ENCODE data around the gene CBFA2T3.

Gene CBFA2T3

DNA sequence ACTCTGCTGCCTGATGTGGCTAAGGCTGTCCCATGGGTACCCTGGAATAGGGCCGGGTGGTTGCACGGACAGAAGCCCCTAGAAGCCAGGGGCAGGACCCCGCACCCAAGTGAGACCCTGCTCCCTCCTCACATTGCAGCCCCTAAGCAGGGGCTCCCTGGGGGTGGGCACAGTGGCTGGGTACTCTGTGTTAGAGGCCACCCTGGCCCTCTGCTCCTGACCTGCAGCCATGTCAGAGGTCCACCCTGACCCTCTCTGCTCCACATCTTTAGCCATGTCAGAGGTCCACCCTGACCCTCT, 2.1 kb downstream of the CBFA2T3 start (continued):
- no peak for TF ChIP-seq ZNF621 (tag by site-specific recombination; IDR thresholded peaks at IDR 0.05)

DNA sequence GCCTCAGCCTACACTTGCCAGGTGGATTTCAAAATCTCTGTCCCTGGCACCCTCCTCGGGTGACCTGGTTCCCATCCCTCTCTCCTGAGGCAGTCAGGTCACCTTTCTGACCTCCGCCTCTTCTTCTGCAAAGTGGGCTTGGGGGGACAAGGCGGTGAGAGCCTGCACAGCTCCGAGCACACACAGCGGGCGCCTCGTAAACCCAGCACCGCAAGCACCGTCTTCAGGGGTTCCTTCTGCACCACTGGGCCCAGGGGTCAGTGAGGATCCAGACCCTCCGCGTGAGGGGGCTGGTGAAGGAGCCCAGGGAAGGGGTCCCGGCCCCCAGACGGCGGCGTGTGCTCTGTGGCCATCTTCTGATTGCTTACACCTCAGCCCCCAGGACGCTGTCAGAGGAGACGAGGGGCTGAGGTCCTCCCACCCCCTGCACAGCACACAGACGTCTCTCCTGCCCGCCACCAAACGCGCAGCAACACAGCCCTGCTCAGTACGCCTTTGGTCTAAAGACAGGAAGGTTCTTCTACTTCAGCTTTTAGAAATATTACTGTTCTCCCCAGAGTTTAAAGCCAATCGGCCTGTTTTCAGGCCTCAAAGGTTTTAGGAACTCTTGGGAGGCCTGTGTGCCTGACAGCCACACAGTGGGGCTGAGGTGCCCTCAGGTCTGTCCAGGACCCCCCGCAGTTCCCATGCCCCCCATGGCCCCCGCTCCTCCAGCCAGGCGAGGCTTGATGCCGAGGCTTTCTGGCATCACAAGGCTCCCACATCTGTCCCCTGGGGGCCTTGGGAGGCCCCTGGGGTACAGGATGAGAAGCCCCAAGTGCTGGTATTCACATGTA, 2.7 kb downstream of the CBFA2T3 start:
- TF ChIP-seq KLF16 (tag by site-specific recombination; IDR thresholded peaks at IDR 0.05) (no peak), GLIS1 (tag by site-specific recombination; IDR thresholded peaks at IDR 0.05) (peak; percentile 67)
- Histone ChIP-seq H3K4me1 (ENCODE audit: control insufficient read depth, insufficient read depth, low read length) (no peaks in the 10 kb centered on the region), H3K9me3 (ENCODE audit: control insufficient read depth, insufficient read depth, low read depth, low read length) (no peaks in the 10 kb centered on the region), H3K27ac (ENCODE audit: extremely low read depth, low read depth, low read length) (no peak overlapping the region), H3K4me3 (ENCODE audit: low read depth, low read length) (no peak overlapping the region), H3K36me3 (ENCODE audit: control insufficient read depth in 2 of 2, insufficient read depth in 1 of 2, low read length in 2 of 2) (no peaks in the 10 kb centered on the region)
- ChIA-PET CTCF (interaction anchor here (0.6 kb wide), 1 partner anchor 266 kb away, joined by 3 read pairs; no protein-coding TSS in a partner anchor), POLR2A (no interaction called here)

DNA sequence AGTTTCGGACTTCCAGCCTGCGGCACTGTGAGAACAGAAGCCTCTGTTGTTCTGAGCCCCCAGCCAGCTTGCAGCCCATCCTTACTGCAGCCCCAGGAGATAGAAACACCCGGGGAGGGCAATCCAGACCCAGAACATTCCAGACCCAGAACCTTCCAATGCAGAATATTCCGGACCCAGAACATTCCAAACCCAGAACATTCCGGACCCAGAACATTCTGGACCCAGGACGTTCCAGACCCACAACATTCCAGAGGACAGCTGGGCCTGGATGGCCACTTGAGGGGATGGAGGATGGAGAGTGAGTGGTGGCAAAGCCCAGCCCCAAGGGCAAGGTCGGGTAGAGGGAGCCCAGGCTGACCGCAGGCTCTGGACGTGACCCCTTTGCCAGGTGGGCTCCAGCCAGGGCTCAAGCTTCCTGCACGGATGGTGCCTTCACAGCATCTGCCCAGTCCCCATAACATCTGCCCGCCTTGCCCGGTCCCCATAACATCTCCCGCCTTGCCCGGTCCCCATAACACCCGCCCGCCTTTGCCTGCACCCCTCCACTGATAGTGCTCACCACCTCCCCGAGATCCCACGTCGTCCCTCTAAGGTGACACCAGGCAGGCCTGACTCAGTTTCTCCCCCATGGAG, 3.5 kb downstream of the CBFA2T3 start:
- POLR2A ChIA-PET, result no interaction called here
- H3K4me1 ChIP-seq (ENCODE audit: control insufficient read depth, insufficient read depth, low read length), result no peaks in the 10 kb centered on the region
- TF ChIP-seq, protein P1, sequence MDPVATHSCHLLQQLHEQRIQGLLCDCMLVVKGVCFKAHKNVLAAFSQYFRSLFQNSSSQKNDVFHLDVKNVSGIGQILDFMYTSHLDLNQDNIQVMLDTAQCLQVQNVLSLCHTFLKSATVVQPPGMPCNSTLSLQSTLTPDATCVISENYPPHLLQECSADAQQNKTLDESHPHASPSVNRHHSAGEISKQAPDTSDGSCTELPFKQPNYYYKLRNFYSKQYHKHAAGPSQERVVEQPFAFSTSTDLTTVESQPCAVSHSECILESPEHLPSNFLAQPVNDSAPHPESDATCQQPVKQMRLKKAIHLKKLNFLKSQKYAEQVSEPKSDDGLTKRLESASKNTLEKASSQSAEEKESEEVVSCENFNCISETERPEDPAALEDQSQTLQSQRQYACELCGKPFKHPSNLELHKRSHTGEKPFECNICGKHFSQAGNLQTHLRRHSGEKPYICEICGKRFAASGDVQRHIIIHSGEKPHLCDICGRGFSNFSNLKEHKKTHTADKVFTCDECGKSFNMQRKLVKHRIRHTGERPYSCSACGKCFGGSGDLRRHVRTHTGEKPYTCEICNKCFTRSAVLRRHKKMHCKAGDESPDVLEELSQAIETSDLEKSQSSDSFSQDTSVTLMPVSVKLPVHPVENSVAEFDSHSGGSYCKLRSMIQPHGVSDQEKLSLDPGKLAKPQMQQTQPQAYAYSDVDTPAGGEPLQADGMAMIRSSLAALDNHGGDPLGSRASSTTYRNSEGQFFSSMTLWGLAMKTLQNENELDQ (tag by site-specific recombination; IDR thresholded peaks at IDR 0.05; ENCODE audit: low read depth), result no peak
- CTCF ChIA-PET, result interaction anchor here (0.6 kb wide), 2 partner anchors 266 to 1454 kb away, joined by 3 read pairs; no protein-coding TSS in a partner anchor
- H3K36me3 ChIP-seq (ENCODE audit: control insufficient read depth in 2 of 2, insufficient read depth in 1 of 2, low read length in 2 of 2), result no peaks in the 10 kb centered on the region
- H3K9me3 ChIP-seq (ENCODE audit: control insufficient read depth, insufficient read depth, low read depth, low read length), result no peaks in the 10 kb centered on the region
- no peak overlapping the region for H3K4me3 ChIP-seq (ENCODE audit: low read depth, low read length)
- H3K27ac ChIP-seq (ENCODE audit: extremely low read depth, low read depth, low read length), result no peak overlapping the region

DNA sequence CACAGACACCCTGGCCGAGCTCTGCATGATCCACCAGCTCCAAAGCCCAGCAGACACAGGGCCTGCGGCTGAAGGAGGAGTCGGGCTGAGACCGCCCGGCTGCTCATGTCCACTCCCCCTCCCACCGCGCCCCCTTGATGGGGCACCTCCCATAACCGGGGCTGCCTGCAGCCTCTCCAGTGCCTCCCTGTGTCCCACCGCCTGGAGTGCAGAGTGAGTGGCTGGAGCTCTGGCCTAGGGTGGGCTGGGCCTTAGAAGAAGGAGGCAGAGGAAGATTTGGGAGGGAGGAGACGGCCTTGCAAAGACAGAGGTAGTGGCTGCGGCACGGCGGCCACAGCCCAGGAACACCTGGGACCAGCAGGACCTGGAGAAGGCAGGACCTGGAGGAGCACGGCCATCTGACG, 4.0 kb downstream of the CBFA2T3 start:
- H3K36me3 ChIP-seq (ENCODE audit: control insufficient read depth in 2 of 2, insufficient read depth in 1 of 2, low read length in 2 of 2), result no peaks in the 10 kb centered on the region
- TF ChIP-seq KLF1 (tag by site-specific recombination; IDR thresholded peaks at IDR 0.05), result peak; percentile 54; the same call in 1 of the 2 replicates
- TF ChIP-seq, protein P2, sequence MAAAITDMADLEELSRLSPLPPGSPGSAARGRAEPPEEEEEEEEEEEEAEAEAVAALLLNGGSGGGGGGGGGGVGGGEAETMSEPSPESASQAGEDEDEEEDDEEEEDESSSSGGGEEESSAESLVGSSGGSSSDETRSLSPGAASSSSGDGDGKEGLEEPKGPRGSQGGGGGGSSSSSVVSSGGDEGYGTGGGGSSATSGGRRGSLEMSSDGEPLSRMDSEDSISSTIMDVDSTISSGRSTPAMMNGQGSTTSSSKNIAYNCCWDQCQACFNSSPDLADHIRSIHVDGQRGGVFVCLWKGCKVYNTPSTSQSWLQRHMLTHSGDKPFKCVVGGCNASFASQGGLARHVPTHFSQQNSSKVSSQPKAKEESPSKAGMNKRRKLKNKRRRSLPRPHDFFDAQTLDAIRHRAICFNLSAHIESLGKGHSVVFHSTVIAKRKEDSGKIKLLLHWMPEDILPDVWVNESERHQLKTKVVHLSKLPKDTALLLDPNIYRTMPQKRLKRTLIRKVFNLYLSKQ (tag by site-specific recombination; IDR thresholded peaks at IDR 0.05; ENCODE audit: borderline replicate concordance), result no peak
- no peak overlapping the region for H3K4me3 ChIP-seq (ENCODE audit: low read depth, low read length)
- POLR2A ChIA-PET, result no interaction called here
- CTCF ChIA-PET, result interaction anchor here (0.6 kb wide), 1 partner anchor 1454 kb away, joined by 3 read pairs; no protein-coding TSS in a partner anchor
- H3K4me1 ChIP-seq (ENCODE audit: control insufficient read depth, insufficient read depth, low read length), result no peaks in the 10 kb centered on the region
- H3K9me3 ChIP-seq (ENCODE audit: control insufficient read depth, insufficient read depth, low read depth, low read length), result no peaks in the 10 kb centered on the region
- no peak overlapping the region for H3K27ac ChIP-seq (ENCODE audit: extremely low read depth, low read depth, low read length)

DNA sequence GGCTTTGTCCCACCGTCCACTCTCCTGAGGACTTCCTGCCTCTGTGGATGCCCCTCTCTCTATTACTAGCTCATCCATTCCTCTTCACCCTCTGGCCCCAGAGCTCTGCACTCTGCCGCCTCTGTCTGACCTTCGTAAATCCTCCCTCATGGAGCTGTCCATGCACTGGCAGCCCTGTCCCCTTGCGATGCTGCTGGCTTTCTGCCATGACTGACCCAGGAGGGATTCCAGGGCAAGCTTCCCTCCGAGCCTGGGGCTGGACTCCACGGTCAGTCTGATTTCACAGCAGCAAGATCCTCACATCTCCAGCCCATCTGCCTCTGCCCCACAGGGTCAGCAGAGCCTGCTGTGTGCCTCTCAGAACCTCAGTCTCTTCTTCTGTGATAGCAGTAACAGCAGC, 4.7 kb downstream of the CBFA2T3 start:
- Histone ChIP-seq H3K4me1 (ENCODE audit: control insufficient read depth, insufficient read depth, low read length) (no peaks in the 10 kb centered on the region), H3K9me3 (ENCODE audit: control insufficient read depth, insufficient read depth, low read depth, low read length) (no peaks in the 10 kb centered on the region), H3K4me3 (ENCODE audit: low read depth, low read length) (no peak overlapping the region), H3K27ac (ENCODE audit: extremely low read depth, low read depth, low read length) (no peak overlapping the region), H3K36me3 (ENCODE audit: control insufficient read depth in 2 of 2, insufficient read depth in 1 of 2, low read length in 2 of 2) (no peaks in the 10 kb centered on the region)
- TF ChIP-seq ZBTB17 (tag by site-specific recombination; IDR thresholded peaks at IDR 0.05) (peak; percentile 25; the same call in 1 of the 2 replicates), ZNF214 (tag by site-specific recombination; IDR thresholded peaks at IDR 0.05; ENCODE audit: borderline replicate concordance) (no peak)
- ChIA-PET POLR2A (interaction anchor here (0.6 kb wide), 1 partner anchor 159 kb away, joined by 4 read pairs; no protein-coding TSS in a partner anchor), CTCF (no interaction called here)

Data from HEK293 (cell line).